Breast epithelium (tissue), 3 donors: ENCODE results near the gene RIPOR3.

Source experiments
- POLR2A ChIP-seq: fragments of 450-650 bp; IDR thresholded peaks from one replicate; pipeline ENCODE4 v1.6.1; 2016; ENCODE audit warnings: antibody characterized with exemption, mild to moderate bottlenecking, moderate library complexity
- POLR2AphosphoS5 ChIP-seq, 3 donors: sonication (generic); formaldehyde crosslinking; IDR thresholded peaks; one replicate each; pipeline ENCODE4 v1.6.1; 2017; ENCODE audit warnings: antibody characterized with exemption in 3 of 3
- TF ChIP-seq, protein P1 (sequence below), 3 donors: fragments of 450-650 bp; IDR thresholded peaks; one replicate each; pipeline ENCODE4 v1.5.1; 2016 to 2017; ENCODE audit warnings: antibody characterized with exemption in 3 of 3, mild to moderate bottlenecking in 3 of 3, moderate library complexity in 3 of 3

DNA sequence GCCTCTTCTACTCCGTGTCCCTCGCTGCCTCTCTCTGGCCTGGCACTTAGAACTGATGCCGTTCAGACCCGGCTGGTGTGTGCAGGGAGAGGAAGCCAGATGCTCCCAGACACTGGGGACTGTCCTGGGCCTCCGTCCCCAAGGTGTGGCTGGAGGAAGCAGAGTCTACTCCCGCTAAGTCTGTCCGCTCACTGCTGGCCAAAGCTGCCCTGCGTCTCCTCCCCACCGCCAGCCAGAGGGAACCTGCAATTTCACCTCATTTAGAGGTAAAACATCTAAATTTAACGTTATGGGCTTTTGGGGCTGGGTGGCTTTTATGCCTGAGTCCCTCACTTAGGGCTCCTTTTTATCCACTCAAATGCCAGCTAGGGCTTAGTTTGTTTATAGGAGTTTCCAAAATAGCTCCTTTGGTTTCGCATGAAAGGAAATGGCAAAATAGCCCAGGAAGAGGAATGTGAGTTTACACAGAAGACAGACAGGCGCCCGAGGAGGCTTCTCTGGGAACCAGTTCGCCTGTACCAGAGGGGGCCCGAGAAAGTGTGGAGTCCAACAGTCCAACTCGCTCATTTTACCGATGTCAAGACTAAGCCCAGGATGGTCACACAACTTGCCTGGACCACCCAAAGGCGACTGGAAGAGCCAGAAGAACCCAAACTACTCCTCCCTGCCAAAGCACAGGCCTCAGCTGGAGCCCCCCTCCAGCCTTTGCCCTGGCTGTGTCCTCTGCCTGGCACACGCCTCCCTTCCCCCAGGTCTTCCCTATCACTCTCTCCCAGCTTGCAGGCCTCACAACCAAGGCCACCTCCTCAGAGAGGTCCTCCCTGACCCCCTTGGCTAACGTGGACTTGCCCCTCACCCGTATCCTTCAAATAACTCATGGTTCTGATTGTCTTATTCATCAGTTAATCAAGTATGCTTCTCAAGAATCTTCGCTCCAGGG, 54.5 kb downstream of the RIPOR3 start:
- TF ChIP-seq, protein P1, sequence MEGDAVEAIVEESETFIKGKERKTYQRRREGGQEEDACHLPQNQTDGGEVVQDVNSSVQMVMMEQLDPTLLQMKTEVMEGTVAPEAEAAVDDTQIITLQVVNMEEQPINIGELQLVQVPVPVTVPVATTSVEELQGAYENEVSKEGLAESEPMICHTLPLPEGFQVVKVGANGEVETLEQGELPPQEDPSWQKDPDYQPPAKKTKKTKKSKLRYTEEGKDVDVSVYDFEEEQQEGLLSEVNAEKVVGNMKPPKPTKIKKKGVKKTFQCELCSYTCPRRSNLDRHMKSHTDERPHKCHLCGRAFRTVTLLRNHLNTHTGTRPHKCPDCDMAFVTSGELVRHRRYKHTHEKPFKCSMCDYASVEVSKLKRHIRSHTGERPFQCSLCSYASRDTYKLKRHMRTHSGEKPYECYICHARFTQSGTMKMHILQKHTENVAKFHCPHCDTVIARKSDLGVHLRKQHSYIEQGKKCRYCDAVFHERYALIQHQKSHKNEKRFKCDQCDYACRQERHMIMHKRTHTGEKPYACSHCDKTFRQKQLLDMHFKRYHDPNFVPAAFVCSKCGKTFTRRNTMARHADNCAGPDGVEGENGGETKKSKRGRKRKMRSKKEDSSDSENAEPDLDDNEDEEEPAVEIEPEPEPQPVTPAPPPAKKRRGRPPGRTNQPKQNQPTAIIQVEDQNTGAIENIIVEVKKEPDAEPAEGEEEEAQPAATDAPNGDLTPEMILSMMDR (IDR thresholded peaks at IDR 0.05), result no peak
- TF ChIP-seq POLR2A (no peak), POLR2AphosphoS5 (IDR thresholded peaks at IDR 0.05) (no peak)
